DMS53 treated with DMSO at 0.1 percent for 48 hours (cell line): ENCODE results near the gene HAAO.
"Not testable (repeated sequence)": the region's sequence is repeated elsewhere in the genome, so short reads cannot be mapped to it uniquely, and the experiment has no call there.

Experiments
- DNase-seq: peaks from one replicate; lab custom pipeline; 2025; ENCODE audit not compliant: unreplicated experiment; lab: John Stamatoyannopoulos, UW

Gene HAAO

GRCh38 chr2:42792583-42793333, at the start of gene HAAO:
HAAO (minus strand) TSS chr2:42792583; CDS start chr2:42792536, 47 bp downstream.
- DNase-seq = no peak

- no peak for DNase-seq
Observed at GRCh38 chr2:42841344-42841743, 49.0 kb upstream of the HAAO start.

GRCh38 chr2:42840760-42841159, 48.4 kb upstream of the HAAO start:
- no peak for DNase-seq

GRCh38 chr2:42839809-42840501, 47.6 kb upstream of the HAAO start:
- no peak for DNase-seq

- DNase-seq = no peak
Observed at GRCh38 chr2:42838133-42838532, 45.8 kb upstream of the HAAO start.

- no peak for DNase-seq
Observed at GRCh38 chr2:42835577-42836371, 43.4 kb upstream of the HAAO start.

GRCh38 chr2:42834161-42834560, 41.8 kb upstream of the HAAO start:
- no peak for DNase-seq

- DNase-seq = no peak
Observed at GRCh38 chr2:42832289-42832634, 39.9 kb upstream of the HAAO start.

GRCh38 chr2:42831575-42832288, 39.3 kb upstream of the HAAO start:
- not testable (repeated sequence) for DNase-seq

- no peak for DNase-seq
Observed at GRCh38 chr2:42830922-42831574, 38.7 kb upstream of the HAAO start.

GRCh38 chr2:42829671-42830440, 37.5 kb upstream of the HAAO start:
- DNase-seq = no peak

- peak; percentile 17 for DNase-seq
Observed at GRCh38 chr2:42828487-42829425, 36.4 kb upstream of the HAAO start.

- peak; percentile 74 for DNase-seq
Observed at GRCh38 chr2:42827647-42828486, 35.5 kb upstream of the HAAO start.

- no peak for DNase-seq
Observed at GRCh38 chr2:42826231-42826630, 33.8 kb upstream of the HAAO start.

- DNase-seq = no peak
Observed at GRCh38 chr2:42824454-42824807, 32.0 kb upstream of the HAAO start.

- DNase-seq = no peak
Observed at GRCh38 chr2:42823744-42824453, 31.5 kb upstream of the HAAO start.

- no peak for DNase-seq
Observed at GRCh38 chr2:42819160-42819559, 26.8 kb upstream of the HAAO start.
